GM19239 (cell line): Measurements from ENCODE around the gene STX10.
"Not testable (repeated sequence)": the region's sequence is repeated elsewhere in the genome, so short reads cannot be mapped to it uniquely, and the experiment has no call there.

Experiments used
- DNase-seq: peaks from one replicate; pipeline ENCODE4 v3.0.0; 2011; ENCODE audit warnings: low spot score; ENCODE audit not compliant: insufficient read length
- FAIRE-seq: peaks from 2 replicates; lab custom pipeline; 2011; peaks lifted over from hg19 to GRCh38; lab: Jason Lieb, UNC

Gene STX10

DNA sequence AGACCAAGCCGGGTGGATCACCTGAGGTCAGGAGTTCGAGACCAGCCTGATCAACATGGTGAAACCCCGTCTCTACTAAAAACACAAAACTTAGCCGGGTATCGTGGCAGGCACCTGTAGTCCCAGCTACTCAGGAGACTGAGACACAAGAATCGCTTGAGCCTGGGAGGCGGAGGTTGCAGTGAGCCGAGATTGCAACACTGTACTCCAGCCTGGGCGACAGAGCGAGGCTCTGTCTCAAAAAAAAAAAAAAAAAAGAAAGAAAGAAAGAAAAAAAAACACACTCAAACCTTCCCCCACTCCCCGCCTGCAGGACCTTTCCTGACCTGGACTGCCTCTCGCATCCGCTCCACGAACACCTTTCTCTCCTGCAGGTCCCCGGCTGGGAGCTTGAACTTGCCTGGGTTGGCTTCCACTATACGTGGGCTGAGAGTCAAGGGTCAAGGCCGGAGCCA is 975 bp downstream of the STX10 start:
- DNase-seq, result not testable (repeated sequence)

GRCh38 chr19:13146763-13147563 is 3.2 kb downstream of the STX10 start:
- FAIRE-seq (no peak), DNase-seq (no peak)

More for the DNA sequence above, 975 bp downstream of the STX10 start:
- not testable (repeated sequence) for FAIRE-seq

DNA sequence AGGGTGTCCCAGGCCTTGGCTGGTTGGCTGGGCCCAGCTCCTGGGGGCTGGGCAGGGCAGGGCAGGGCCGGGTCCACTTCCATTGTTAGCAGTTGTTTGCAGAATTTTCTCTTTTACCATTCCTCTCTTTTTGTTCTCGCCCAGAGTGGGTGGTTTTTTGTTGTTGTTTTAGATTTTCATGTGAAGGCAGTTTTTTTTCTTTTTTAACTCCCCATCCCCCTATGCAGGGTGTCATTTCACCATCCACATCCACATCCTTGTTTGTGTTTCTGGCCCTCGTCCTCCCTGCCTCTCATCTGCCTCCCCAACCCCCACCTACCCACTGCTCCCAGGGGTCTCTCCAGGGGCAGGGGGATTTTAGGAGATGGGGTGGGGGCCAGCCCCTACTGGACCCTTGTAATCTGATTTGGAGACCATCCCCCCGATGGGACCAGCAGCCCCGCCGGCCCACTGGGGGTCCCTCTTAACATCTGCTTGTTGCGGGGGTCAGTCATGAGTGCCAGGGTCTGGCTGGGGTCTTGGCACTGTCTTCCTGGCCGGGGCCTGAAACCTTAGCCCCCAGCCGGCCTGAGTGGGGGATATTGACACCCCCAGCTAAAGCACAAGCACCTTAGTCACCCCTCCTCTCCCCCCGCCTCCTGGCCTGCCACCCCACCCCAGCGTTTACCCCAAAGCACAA is 10.4 kb downstream of the STX10 start:
- no peak for DNase-seq
- no peak for FAIRE-seq

DNA sequence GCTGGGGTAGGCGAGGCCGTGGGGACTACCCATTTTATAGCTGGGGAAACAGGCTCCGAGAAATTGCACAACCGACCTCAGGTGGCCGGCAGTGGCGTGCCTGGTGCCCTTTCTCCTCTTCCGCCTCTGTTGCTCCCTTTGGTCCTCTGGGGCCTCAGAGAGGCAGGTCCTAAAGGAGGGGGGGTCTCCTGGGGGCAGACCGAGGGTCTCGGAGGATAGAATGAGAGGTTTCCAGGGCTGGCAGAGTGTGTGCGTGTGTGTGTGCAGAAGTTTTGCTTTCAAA is 11.3 kb downstream of the STX10 start:
- FAIRE-seq (no peak), DNase-seq (no peak)

- no peak for FAIRE-seq
These were observed 11.8 kb downstream of the STX10 start for GRCh38 chr19:13138171-13138915.

DNA sequence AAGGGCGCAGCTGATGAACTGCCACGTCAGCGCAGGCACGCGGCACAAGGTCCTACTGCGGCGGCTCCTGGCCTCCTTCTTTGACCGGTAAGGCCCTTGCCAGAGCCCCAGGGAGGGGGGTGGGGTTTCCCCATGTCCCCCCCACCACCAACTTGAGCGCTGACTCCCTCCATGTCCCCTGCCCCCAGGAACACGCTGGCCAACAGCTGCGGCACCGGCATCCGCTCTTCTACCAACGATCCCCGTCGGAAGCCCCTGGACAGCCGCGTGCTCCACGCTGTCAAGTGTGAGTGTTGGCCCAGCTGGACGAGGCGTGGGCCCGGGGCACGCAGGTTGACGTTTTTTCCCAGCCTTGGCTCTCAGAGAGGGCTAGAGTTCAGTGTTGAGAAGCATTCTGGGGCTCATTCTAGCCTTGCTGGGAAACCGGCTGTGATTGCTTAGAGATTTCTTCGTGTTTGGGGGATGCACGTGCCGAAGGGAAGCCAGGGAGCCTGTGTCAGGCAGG is 12.8 kb downstream of the STX10 start:
- DNase-seq (no peak), FAIRE-seq (no peak)

More at GRCh38 chr19:13138171-13138915, 11.8 kb downstream of the STX10 start:
- no peak for DNase-seq

GRCh38 chr19:13135068-13136062 is 14.8 kb downstream of the STX10 start:
- no peak for DNase-seq
- FAIRE-seq, result no peak

DNA sequence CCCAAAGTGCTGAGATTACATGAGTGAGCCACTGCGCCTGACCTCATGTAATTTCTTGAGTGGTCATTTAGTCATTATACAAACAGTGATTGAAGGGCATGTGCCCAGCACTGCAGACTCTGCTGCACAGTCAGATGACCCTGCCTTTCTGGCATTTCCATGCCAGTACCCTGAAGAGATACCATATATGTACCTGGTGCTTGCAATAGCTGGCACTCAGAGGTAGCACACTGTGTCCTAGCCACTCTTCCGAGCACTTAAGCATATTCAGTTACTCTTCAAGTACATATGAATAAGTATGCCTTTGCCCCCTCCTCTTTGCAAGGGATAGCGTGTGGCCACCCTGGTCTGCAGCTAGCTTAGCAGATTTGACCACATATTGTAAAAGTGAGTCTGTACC is 15.5 kb downstream of the STX10 start:
- DNase-seq (no peak), FAIRE-seq (no peak)

DNA sequence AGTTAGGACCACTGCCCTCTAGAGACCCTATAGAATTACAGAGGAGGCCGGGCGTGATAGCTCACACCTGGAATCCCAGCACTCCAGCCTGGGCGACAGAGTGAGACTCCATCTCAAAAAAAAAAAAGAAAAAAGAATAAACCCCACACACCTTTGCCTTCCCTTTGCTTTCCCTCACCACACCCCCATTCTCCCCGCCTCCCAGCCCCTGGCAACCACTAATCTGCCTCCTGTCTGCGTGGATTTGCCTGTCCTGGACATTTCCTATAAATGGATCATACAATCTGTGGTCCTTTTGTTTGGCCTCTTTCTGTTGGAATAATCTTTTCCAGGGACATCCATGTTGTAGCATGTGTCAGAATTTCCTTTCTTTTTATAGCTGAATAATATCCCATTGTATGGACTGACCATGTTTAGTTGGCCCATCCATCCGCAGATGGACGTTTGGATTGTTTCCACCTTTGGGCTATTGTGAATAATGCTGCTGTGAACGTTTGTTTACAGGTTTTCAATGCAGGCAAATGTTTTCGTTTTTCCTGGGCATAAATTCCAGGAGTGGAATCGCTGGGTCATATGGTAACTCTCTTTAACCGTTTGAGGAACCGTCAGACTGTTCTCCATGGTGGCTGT is 16.8 kb downstream of the STX10 start:
- FAIRE-seq, result no peak

DNA sequence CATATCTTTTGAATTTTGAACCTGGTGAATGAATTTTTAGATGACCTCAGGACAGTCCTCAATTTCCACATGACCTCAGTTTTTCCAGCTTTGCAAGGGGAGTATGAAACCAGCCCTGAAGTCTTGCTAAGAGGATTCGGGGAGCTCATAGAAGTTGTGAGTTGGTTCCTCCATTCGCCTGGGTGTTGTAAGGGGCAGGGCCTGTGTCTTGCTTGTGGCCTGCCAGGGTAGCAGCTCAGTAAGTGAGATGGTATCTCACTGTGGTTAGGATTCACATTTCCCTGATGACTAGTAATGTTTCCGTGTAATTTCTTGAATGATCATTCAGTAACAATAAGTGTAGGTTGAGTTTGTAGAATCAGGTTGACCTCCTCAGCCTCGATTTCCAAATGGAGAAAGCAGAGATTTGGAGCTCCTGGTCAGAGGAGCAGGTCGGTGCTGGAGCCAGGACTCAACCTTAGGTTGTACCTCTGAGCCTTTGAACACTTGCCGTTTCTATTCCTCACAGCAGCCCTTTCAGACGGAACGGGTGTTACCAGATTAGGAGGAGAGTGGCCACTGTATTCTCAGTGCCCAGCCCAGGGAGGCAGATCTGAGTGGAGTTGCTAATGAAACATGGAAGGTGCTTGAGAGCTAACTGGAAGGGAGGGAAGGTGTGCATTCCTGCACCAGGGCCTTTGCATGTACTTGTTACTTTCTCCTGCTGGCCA is 17.5 kb downstream of the STX10 start:
- DNase-seq (no peak), FAIRE-seq (no peak)

More for the DNA sequence above, 16.8 kb downstream of the STX10 start:
- no peak for DNase-seq

DNA sequence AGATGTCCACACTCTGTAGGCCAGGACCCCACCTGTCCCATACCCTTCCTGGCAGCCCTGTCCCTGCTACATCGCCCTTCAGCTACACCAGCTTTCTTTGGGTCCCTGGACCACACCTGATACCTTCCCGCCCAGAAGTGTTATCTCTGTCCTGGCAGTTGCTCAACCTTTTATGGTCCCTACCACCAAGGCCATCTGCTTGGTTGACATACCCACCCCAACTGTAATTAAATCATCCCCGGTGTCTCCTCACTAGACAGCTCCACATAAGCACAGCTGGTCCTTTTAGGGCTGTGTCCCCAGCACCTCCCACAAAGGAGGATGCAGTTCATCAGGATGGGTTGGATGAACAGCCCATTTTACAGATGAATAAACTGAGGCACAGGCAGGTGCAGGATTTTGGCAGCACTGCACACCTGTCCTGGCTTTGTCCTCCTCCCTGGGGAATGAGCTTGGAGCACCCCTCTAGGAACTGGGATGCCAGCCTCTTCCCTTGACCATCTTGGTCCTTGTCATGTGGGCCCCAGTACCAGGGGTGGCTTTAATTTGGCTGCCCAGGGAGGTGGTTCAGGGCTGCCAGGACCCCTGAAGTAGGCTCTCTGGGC is 19.2 kb downstream of the STX10 start:
- no peak for DNase-seq
- peak; percentile 35 for FAIRE-seq

DNA sequence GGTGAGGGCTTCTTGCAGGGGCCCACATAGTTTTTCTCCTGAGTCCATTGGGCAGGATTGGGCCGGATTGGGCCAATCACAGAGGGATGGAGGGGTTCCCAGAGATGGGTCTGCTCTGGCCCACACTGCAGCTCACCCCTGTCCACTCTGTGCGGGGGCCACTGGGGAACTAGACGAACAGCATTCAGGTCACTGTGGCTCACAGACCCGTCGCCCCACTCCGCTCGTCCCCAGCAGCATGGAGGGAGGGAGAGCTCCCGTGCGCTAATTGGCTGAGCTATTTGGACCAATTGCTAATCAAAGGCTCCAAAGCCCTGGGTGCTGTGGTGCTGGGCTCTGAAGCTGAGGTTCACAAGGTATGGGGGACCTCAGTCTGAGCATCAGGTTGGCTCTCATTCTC is 20.8 kb downstream of the STX10 start:
- FAIRE-seq (no peak), DNase-seq (no peak)

GRCh38 chr19:13128583-13128982 is 21.6 kb downstream of the STX10 start:
- FAIRE-seq (no peak), DNase-seq (no peak)

DNA sequence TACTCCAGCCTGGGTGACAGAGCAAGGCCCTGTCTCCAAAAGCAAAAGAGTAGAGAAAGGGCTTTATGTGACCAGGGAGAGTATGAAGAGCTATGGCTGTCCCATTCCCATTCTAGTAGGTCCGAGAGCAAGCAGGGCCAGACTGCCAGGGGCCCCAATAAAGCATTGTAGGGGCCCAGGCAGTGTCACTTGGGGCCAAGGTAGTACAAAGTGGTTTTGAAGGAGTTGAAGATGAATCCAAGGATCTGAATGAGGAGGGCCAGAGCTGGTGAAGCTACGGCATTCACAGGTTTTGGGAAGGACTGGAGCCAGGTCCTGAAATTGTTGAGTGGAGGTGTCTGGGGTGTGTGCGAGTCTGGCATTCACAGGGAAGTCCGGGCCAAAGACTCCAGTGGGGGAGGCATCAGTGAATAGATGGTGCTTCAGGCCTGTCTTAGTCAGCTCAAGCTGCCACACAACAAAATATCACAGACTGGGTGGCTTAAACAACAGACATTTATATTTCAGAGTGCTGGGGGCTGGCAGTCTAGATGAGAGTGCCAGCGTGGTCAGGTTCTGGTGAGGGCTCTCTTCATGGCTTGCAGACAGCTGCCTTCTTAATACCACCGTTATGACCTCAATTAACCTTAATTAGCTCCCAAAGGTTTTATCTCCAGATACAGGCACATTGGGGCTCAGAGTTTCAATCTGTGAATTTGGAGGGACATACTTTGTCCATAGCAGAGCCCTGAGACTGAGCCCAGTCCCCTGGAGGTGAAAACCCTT is 22.2 kb downstream of the STX10 start:
- FAIRE-seq, result no peak
- no peak for DNase-seq

GRCh38 chr19:13127051-13127450 is 23.1 kb downstream of the STX10 start:
- FAIRE-seq (no peak), DNase-seq (no peak)

- DNase-seq (no peak), FAIRE-seq (no peak)
These were observed 26.9 kb downstream of the STX10 start for GRCh38 chr19:13122980-13123957.
